IMR-90 (cell line): ENCODE results near the gene CD151. TPM values are rescaled to one million over a fixed set of nuclear protein-coding genes. Genes with fewer than 3 reads are reported as not detected.

ENCODE experiments used
- ATAC-seq: fragments of 200-7000 bp; cut with Tn5 transposase; 2 replicates; pipeline ENCODE4 v1.9.1; 2020; ENCODE audit warnings: low read depth, mild to moderate bottlenecking, moderate library complexity
- BruUV-seq: library from RNA; stranded (reverse); fragments of 400-500 nt; replicated peaks from 2 replicates; lab custom pipeline; 2021; lab: Mats Ljungman, UMichigan
- CTCF ChIA-PET: fragments of 300-600 bp; formaldehyde crosslinking; extraction: SDS; loops from one replicate; lab custom pipeline; 2021; ENCODE audit warnings: antibody characterized with exemption; lab: Yijun Ruan, JAX
- POLR2A ChIA-PET: fragments of 300-600 bp; sonication (Branson Sonifier 250); formaldehyde crosslinking; loops from one replicate; lab custom pipeline; 2022; ENCODE audit warnings: antibody characterized with exemption; ENCODE audit not compliant: unreplicated experiment; lab: Charles Lee
- DNase-seq: peaks from one replicate; pipeline ENCODE4 v3.0.0; 2013
- H2AFZ ChIP-seq: replicated peaks from 2 replicates; pipeline ENCODE3; 2013; ENCODE audit warnings: low read length, mild to moderate bottlenecking; ENCODE audit not compliant: poor library complexity
- H2AK5ac ChIP-seq: 2 replicates; pipeline ENCODE4 v1.6.1; 2013; ENCODE audit warnings: low read depth, low read length, inconsistent platforms
- H2AK9ac ChIP-seq: replicated peaks from 2 replicates; pipeline ENCODE3; 2013; ENCODE audit warnings: mild to moderate bottlenecking, low read depth, low read length, moderate library complexity; ENCODE audit not compliant: poor library complexity
- H2BK120ac ChIP-seq: 2 replicates; pipeline ENCODE4 v1.6.1; 2013; ENCODE audit warnings: low read depth, low read length, inconsistent platforms
- H2BK15ac ChIP-seq: 3 replicates; pipeline ENCODE4 v1.6.1; 2013; ENCODE audit warnings: low read depth, low read length, inconsistent platforms
- H2BK20ac ChIP-seq: 2 replicates; pipeline ENCODE4 v1.6.1; 2013; ENCODE audit warnings: low read depth, mild to moderate bottlenecking, inconsistent platforms, low read length, moderate library complexity
- H2BK5ac ChIP-seq: 2 replicates; pipeline ENCODE4 v1.6.1; 2013; ENCODE audit warnings: mild to moderate bottlenecking, low read depth, low read length, inconsistent platforms; ENCODE audit not compliant: poor library complexity, severe bottlenecking
- H3K14ac ChIP-seq: replicated peaks from 2 replicates; pipeline ENCODE4 v1.6.1; 2013; ENCODE audit warnings: low read depth, low read length, inconsistent platforms
- H3K18ac ChIP-seq: 2 replicates; pipeline ENCODE4 v1.6.1; 2013; ENCODE audit warnings: low read depth, low read length, control low read depth
- H3K23ac ChIP-seq: 2 replicates; pipeline ENCODE4 v1.6.1; 2013; ENCODE audit warnings: low read depth, low read length, inconsistent platforms
- H3K27ac ChIP-seq: 2 replicates; pipeline ENCODE4 v1.5.1; 2013; ENCODE audit warnings: mild to moderate bottlenecking, control low read depth, low read length; ENCODE audit not compliant: insufficient read depth
- H3K27me3 ChIP-seq: 2 replicates; pipeline ENCODE4 v1.6.1; 2013; ENCODE audit warnings: low read length; ENCODE audit not compliant: control insufficient read depth, insufficient read depth
- H3K36me3 ChIP-seq: 2 replicates; pipeline ENCODE4 v1.6.1; 2013; ENCODE audit warnings: low read length, mixed read lengths; ENCODE audit not compliant: control insufficient read depth, insufficient read depth
- H3K4ac ChIP-seq: 2 replicates; pipeline ENCODE4 v1.6.1; 2013; ENCODE audit warnings: low read depth, low read length, inconsistent platforms
- H3K4me1 ChIP-seq: 2 replicates; pipeline ENCODE4 v1.6.1; 2013; ENCODE audit warnings: low read length, mixed read lengths; ENCODE audit not compliant: control insufficient read depth, insufficient read depth
- H3K4me2 ChIP-seq: 2 replicates; pipeline ENCODE4 v1.6.1; 2013; ENCODE audit warnings: low read depth, mild to moderate bottlenecking, control low read depth, low read length, moderate library complexity
- H3K4me3 ChIP-seq: 2 replicates; pipeline ENCODE4 v1.5.1; 2013; ENCODE audit warnings: low read depth, mild to moderate bottlenecking, control low read depth, low read length, moderate library complexity; ENCODE audit not compliant: insufficient read depth
- H3K56ac ChIP-seq: 2 replicates; pipeline ENCODE4 v1.6.1; 2013; ENCODE audit warnings: low read length, inconsistent platforms; ENCODE audit not compliant: insufficient read depth; ENCODE audit errors: extremely low read depth
- H3K79me1 ChIP-seq, 2 experiments: 2 replicates each; pipeline ENCODE4 v1.6.1; 2013; ENCODE audit warnings: low read length in 2 of 2, inconsistent platforms in 1 of 2, low read depth in 1 of 2
- H3K9ac ChIP-seq: 2 replicates; pipeline ENCODE4 v1.6.1; 2013; ENCODE audit warnings: low read depth, low read length, control low read depth
- H3K9me1 ChIP-seq: 2 replicates; pipeline ENCODE4 v1.6.1; 2013; ENCODE audit warnings: low read length, inconsistent platforms; ENCODE audit not compliant: insufficient read depth
- H3K9me3 ChIP-seq: 2 replicates; pipeline ENCODE4 v1.6.1; 2013; ENCODE audit warnings: low read length; ENCODE audit not compliant: control insufficient read depth, insufficient read depth
- H4K20me1 ChIP-seq: 2 replicates; pipeline ENCODE4 v1.6.1; 2013; ENCODE audit warnings: low read length, inconsistent platforms; ENCODE audit not compliant: insufficient read depth
- H4K5ac ChIP-seq: 2 replicates; pipeline ENCODE4 v1.6.1; 2013; ENCODE audit warnings: mild to moderate bottlenecking, low read depth, low read length, control low read depth
- H4K8ac ChIP-seq, 2 experiments: 2 replicates each; pipeline ENCODE4 v1.6.1; 2013; ENCODE audit warnings: low read depth in 2 of 2, low read length in 2 of 2, control low read depth in 1 of 2, inconsistent platforms in 1 of 2
- H4K91ac ChIP-seq: 2 replicates; pipeline ENCODE4 v1.6.1; 2013; ENCODE audit warnings: low read depth, low read length, inconsistent platforms; ENCODE audit not compliant: insufficient read depth
- ELK1 ChIP-seq: fragments of 150-350 bp; IDR thresholded peaks from 2 replicates; pipeline ENCODE4 v1.6.1; 2016; ENCODE audit warnings: low read depth, mild to moderate bottlenecking, low read length, moderate library complexity, borderline replicate concordance
- FOS ChIP-seq: fragments of 150-350 bp; IDR thresholded peaks from 2 replicates; pipeline ENCODE4 v1.6.1; 2016; ENCODE audit warnings: low read depth, low read length
- MAFK ChIP-seq: IDR thresholded peaks from 2 replicates; pipeline ENCODE4 v1.6.1; 2012; ENCODE audit warnings: low read depth, low read length, improper control_type of control experiment
- NFE2L2 ChIP-seq: fragments of 150-350 bp; IDR thresholded peaks from 2 replicates; pipeline ENCODE4 v1.6.1; 2016; ENCODE audit warnings: low read depth, mild to moderate bottlenecking, low read length
- WGBS, 2 experiments: methylation state at CpG; one replicate each; pipeline versions ENCODE4 v1.1.5 to v1.1.7; 2013; ENCODE audit warnings: missing lambda C conversion rate in 2 of 2; ENCODE audit not compliant: insufficient read length in 1 of 2; ENCODE audit errors: extremely low coverage in 2 of 2; 5-methylcytosine and 5-hydroxymethylcytosine counted together
- dilution Hi-C: fragments of 300-500 bp; cut with HindIII; formaldehyde crosslinking; loops from one replicate; pipeline ENCODE4 v1.14.3; 2018; ENCODE audit warnings: low sequenced_read_pairs; ENCODE audit not compliant: unreplicated experiment
- in situ Hi-C: fragments of 300-500 bp; cut with MboI; formaldehyde crosslinking; loops from 3 replicates; pipeline ENCODE4 v1.14.3; 2019; ENCODE audit warnings: low sequenced_read_pairs, inconsistent platforms, mixed read lengths
- intact Hi-C: fragments of 100-400 bp; cut with micrococcal nuclease; formaldehyde crosslinking; loops from 2 replicates; pipeline ENCODE4 v1.10.0; 2022
- polyA plus RNA-seq, 3 experiments: library from polyadenylated mRNA; depleted of rRNA; stranded (reverse); fragments of >200 nt; gene quantifications; 2 replicates each; pipeline ENCODE4 v1.2.3, GENCODE V29; 2012; ENCODE audit warnings: low replicate concordance in 1 of 3
- total RNA-seq: library from RNA; depleted of rRNA; stranded (reverse); fragments of >200 nt; gene quantifications from 2 replicates; pipeline ENCODE4 v1.2.3, GENCODE V29; 2012
- TF ChIP-seq, protein P1 (sequence below): fragments of 150-350 bp; IDR thresholded peaks from 2 replicates; pipeline ENCODE4 v1.6.1; 2017; ENCODE audit warnings: mild to moderate bottlenecking, antibody characterized with exemption, low read length, low read depth

CD151 gene
- total and polyA plus RNA-seq, 2 of the 4 experiments (the other 2 are of a cell fraction) = 1,150 to 1,267 TPM

DNA sequence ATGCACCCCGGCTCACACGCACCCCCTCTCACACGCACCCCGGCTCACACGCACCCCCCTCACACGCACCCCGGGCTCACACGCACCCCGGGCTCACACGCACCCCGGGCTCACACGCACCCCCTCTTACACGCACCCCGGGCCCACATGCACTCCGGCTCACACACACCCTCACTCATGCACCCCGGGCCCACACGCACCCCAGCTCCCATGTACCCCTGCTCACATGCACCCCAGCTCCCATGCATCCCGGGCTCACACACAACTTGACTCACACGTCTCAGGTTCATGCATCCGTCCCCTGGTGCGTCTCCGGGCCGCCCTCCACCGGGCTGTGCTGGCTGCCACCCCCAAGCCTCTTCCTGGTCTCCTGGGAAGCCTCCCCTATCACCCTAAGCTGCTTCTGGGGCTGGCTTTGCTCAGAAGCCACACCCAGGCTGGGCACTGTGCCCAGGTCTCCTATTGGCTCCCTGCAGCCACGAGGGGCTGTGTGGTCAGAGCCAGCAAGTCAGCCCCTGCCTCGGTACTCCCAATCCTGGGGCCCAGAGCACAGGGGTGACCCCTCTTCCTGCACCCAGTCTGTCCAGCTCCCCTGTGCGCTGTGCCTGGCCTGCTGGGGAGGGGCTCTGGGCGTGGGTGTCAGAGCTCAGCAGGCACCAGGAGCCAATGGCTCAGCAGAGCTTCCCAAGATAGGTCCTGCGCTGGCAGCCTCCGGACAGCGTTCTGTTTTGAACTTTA is 26.8 kb downstream of the CD151 start:
- Histone ChIP-seq H3K56ac (no peak overlapping the region), H3K4ac (peak overlapping the region; percentile 66; the same call in 1 of the 2 replicates), H4K20me1 (peaks cover 68% of the 10 kb centered on the region), H4K5ac (no peak overlapping the region), H2BK5ac (no peak overlapping the region), H3K23ac (no peak overlapping the region), H2AK9ac (peak overlapping the region; percentile 53), H4K91ac (0 out of 2 replicates have a peak overlapping the region, but pooled peaks have one; percentile 2), H2AK5ac (peak overlapping the region; percentile 80), H3K4me2 (peak overlapping the region; percentile 47; the same call in 1 of the 2 replicates), H3K79me1 (peaks cover 24 to 83% of the 10 kb centered on the region in 2 experiments), H3K36me3 (peaks cover 30% of the 10 kb centered on the region), H2BK15ac (no peak overlapping the region), H3K9me3 (no peaks in the 10 kb centered on the region), H2BK120ac (no peak overlapping the region), H4K8ac (peak overlapping the region in 1 of 2 experiments; percentile 63; a peak in 1 of 4 replicates), H3K14ac (no peak overlapping the region), H3K9me1 (peaks cover 3% of the 10 kb centered on the region; the same call in 1 of the 2 replicates), H3K9ac (no peak overlapping the region), H2AFZ (peak overlapping the region; percentile 83), H3K4me1 (peaks cover 12% of the 10 kb centered on the region), H3K27me3 (no peaks in the 10 kb centered on the region), H3K27ac (0 out of 2 replicates have a peak overlapping the region, but pooled peaks have one; percentile 1), H2BK20ac (no peak overlapping the region), H3K18ac (no peak overlapping the region), H3K4me3 (peak overlapping the region; percentile 9; the same call in 1 of the 2 replicates)
- peak; percentile 87 for ATAC-seq
- BruUV-seq = no TSS peak
- CTCF ChIA-PET = no interaction called here
- whole genome bisulfite sequencing, 2 experiments = 35% methylated on average over 16 of the region's 31 CpGs; no CpG with 5 or more reads in 1 of the 2 experiments
- intact Hi-C loops = no loop called here
- dilution Hi-C loops = no loop called here
- DNase-seq = peak; percentile 85
- in situ Hi-C loops = no loop called here
- POLR2A ChIA-PET = interaction anchor here (0.6 to 1.3 kb wide), 2 partner anchors 15 to 724 kb away, joined by 3 to 12 read pairs; no protein-coding TSS in a partner anchor
- TF ChIP-seq, protein P1, sequence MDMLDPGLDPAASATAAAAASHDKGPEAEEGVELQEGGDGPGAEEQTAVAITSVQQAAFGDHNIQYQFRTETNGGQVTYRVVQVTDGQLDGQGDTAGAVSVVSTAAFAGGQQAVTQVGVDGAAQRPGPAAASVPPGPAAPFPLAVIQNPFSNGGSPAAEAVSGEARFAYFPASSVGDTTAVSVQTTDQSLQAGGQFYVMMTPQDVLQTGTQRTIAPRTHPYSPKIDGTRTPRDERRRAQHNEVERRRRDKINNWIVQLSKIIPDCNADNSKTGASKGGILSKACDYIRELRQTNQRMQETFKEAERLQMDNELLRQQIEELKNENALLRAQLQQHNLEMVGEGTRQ = peak; percentile 97
- TF ChIP-seq NFE2L2 (no peak), MAFK (no peak), FOS (no peak), ELK1 (no peak)
